Activated CD4-positive, alpha-beta T cell treated with anti-CD3 and anti-CD28 coated beads, Interleukin-2, amount 50 U/mL, for 24 hours (primary cell): ENCODE measurements around the gene OGG1.
A peak's percentile ranks its signal among the peaks of the same experiment; 100 is the strongest.

Experiments used
- DNase-seq, 2 donors: peaks; one replicate each; pipeline ENCODE4 v3.0.0-alpha.2; 2020; ENCODE audit warnings: low read depth in 1 of 2, low spot score in 1 of 2

Gene OGG1

DNA sequence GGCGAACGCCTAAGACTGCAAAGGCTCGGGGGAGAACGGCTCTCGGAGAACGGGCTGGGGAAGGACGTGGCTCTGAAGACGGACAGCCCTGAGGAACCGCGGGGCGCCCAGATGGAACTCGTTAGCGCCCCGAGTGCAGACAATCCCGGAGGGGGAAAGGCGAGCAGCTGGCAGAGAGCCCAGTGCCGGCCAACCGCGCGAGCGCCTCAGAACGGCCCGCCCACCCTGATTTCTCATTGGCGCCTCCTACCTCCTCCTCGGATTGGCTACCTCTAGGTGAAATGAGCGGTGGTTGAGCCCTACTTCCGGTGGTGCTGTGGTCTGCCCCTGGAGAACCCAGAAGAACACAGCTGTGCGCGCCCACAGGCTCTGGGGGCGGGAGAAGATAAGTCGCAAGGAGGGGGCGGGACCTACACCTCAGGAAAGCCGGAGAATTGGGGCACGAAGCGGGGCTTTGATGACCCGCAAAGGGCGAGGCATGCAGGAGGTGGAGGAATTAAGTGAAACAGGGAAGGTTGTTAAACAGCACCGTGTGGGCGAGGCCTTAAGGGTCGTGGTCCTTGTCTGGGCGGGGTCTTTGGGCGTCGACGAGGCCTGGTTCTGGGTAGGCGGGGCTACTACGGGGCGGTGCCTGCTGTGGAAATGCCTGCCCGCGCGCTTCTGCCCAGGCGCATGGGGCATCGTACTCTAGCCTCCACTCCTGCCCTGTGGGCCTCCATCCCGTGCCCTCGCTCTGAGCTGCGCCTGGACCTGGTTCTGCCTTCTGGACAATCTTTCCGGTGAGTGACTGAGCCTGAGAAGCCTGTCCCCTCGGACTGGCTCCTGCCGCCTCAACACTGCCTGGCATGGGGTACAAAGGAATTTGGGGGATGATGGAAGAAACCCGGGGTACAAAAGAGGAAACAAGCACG lies at the start of gene OGG1:
OGG1 (plus strand) TSS at position 308 of the 911 bp plus-strand sequence; CDS start at position 643, 335 bp downstream.
- DNase-seq = peak; percentile 84 to 94

DNA sequence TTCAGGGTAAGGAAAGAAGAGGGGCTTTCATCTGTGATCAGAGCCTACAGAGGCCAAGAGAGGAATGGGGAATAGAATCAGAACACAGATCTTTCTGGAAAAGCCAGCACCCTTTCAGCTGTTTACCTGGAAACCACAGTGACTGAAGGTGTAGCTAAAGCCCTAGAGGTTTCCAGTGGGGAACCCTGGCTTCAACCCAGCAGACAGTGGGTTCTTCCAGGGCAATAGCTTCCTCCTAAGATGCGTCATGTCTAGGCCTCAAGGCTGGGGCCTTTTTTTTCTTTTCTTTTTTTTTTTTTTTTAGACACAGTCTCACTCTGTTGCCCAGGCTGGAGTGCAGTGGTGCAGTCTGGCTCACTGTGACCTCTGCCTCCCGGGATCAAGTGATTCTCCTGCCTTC lies 49.2 kb upstream of the OGG1 start:
- no peak for DNase-seq

DNA sequence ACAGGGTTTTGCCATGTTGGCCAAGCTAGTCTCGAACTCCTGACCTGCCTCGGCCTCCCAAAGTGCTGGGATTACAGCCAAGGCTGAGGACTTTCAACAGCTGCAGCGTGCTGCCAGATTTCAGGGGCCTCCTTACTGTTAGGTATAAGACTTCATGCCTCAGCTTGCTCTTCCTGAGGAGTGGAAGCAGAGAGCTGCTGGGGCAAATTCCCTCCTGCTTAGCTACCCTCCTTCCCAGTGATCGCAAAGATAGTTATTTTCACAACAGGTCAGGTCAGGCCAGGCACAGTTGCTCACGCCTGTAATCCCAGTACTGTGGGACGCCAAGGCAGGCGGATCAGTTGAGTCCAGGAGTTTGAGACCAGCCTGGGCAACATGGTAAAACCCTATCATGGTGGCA lies 48.7 kb upstream of the OGG1 start:
- DNase-seq = no peak

- no peak for DNase-seq
Measured at GRCh38 chr3:9701711-9702110, 48.0 kb upstream of the OGG1 start.

DNA sequence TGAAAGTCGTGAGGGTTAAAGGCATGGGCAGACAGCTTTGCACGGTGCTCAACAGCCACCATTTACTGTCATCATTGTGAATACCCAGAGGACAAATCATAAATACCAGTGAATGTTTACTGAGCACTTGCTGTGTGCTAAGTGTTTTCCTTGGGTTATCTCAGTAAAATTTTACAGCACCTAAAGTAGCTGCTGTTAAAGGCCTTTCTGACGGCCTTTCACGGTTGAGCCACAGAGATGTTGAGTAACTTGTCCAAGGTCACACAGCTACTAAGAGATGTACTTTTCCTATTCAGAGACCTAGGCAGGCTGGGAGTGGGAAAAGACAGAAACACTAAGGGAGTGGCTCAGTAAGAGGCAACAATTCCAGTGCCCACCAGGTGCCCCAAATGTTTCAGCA lies 46.5 kb upstream of the OGG1 start:
- no peak for DNase-seq

DNA sequence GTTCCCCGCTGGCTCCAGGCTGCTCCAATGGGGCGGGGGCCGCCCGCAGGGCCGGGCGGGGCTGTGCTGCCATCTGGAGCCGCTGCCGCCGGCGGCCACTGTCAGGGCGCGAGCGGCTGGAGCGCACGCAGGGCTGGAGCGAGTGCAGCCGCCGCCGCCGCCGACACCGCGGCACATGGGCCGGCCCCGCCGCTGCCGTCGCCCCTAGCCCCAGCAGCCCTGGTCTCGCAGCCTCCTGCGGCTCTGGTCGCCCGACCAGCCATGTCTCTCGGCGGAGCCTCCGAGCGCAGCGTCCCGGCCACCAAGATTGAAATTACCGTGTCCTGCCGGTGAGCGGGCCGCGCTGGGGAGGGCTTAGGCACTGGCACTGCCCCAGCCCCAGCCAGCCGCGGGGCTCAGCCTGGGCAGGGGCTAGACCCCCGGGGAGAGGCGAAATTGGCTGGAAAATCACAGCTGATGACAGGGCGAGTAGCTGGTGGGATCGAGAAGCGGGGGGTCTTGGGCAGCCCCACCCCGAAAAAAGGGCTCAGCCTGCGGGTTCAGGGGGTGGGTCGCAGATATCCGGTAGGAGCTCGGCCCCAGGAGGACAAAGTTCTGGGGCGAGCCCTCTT lies 45.9 kb upstream of the OGG1 start, which contains the start of gene CPNE9:
CPNE9 (plus strand) TSS at position 98 of the 611 bp plus-strand sequence; CDS start at position 262, 164 bp downstream.
- DNase-seq = no peak

- no peak for DNase-seq
Measured at GRCh38 chr3:9704347-9705322, 45.1 kb upstream of the OGG1 start.

DNA sequence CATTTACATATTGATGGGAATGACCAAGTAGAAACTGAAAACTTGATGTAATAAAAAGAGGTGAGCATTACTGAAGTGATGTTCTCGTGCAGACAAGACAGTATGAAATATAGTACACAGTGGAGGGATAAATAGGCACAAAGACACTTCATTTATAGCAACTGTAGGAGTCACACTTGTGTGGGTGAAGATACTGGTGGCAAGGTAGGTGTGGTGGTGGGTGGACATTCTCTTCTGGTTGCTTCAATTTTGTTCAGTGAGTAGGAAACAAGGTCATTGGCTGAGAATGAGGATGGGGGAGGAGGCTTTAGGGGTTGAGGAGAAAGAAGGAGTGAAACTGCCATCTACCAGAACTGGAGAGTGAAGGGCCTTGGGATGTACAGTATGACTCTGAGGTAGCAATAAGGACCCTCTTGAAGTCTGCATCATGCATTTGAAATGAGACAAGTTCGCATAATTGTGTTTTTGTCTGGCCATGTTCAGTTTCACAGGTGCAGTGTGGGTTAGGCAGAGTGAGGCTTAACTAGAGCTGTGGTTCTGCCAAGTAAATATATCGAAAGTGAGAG lies 39.5 kb upstream of the OGG1 start:
- DNase-seq = no peak

DNA sequence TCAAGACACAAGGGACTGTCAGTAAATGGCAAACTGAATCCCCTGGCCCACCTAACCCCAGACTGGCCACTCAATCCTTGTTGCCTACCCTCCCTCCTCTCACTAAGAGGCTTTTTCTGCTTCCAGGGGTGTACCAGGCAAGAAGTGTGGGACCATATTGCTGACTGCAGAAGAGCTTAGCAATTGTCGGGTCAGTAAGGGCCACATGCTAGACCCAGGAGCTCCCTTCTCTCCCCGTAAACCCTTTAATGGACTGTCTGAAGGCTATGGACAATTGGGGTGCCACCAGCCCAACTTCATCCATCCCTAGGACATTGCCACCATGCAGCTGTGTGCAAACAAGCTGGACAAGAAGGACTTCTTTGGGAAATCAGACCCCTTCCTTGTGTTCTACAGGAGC lies 37.3 kb upstream of the OGG1 start:
- DNase-seq = no peak

- no peak for DNase-seq
Measured at GRCh38 chr3:9713142-9713541, 36.6 kb upstream of the OGG1 start.

DNA sequence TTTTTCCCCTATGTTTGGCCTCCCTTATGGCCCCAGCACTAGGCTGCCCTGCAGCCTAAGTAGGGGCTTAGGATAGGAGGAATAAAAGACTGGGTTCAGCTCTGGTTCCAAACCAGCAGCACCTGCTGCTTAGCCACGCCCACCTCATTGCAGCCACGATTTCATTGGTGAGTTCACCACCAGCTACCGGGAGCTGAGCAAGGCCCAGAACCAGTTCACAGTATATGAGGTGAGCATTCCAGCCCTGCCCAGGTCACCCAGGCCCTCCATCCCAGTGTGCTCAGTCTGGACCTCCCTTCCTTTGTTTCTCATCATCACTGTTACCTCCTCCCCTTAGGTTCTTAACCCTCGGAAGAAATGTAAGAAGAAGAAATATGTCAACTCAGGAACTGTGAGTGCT lies 34.6 kb upstream of the OGG1 start:
- no peak for DNase-seq

GRCh38 chr3:9715764-9716437 lies 33.9 kb upstream of the OGG1 start:
- no peak for DNase-seq

- no peak for DNase-seq
Measured at GRCh38 chr3:9716801-9717555, 32.8 kb upstream of the OGG1 start.

GRCh38 chr3:9717563-9717962 lies 32.2 kb upstream of the OGG1 start:
- no peak for DNase-seq

- no peak for DNase-seq
Measured at GRCh38 chr3:9718118-9718517, 31.6 kb upstream of the OGG1 start.

GRCh38 chr3:9721015-9721699 lies 28.6 kb upstream of the OGG1 start:
- DNase-seq = no peak

- DNase-seq = no peak
Measured at GRCh38 chr3:9721700-9722060, 28.1 kb upstream of the OGG1 start.

GRCh38 chr3:9725775-9726515 lies 23.8 kb upstream of the OGG1 start:
- no peak for DNase-seq
